ENCODE results near the gene AMZ1.

The AMZ1 gene

GRCh38 chr7:2761131-2761624 is 73.2 kb downstream of the AMZ1 start:
- no peak for TF ChIP-seq CTCF (IDR thresholded peaks at IDR 0.05; ENCODE audit: insufficient read depth, missing control alignments)
- FAIRE-seq: no peak
- no peak for DNase-seq (ENCODE audit: insufficient read length, low spot score)

GRCh38 chr7:2761801-2762497 is 73.9 kb downstream of the AMZ1 start:
- TF ChIP-seq CTCF (IDR thresholded peaks at IDR 0.05; ENCODE audit: insufficient read depth, missing control alignments): no peak
- FAIRE-seq (no peak), DNase-seq (ENCODE audit: insufficient read length, low spot score) (no peak)

DNA sequence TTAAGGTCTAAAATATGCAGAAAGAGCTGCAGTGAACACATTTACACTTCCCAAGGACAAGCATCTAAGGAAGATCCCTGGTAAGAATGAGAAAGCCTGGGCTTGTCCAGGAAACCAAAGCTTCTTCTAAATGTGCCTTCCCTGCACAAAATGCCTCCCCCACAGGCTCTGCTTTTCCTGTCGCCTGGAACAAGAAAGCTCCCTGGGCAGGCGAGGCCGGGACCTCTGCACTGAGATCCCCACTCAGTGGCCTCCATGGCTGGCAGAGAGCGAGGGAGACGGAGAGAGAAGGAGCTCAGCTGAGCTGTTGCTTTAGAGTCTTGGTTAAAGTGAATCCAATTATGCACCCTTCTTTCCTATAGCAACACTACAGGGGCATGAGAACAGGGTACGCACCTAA is 75.6 kb downstream of the AMZ1 start:
- no peak for TF ChIP-seq CTCF (IDR thresholded peaks at IDR 0.05; ENCODE audit: insufficient read depth, missing control alignments)
- DNase-seq (ENCODE audit: insufficient read length, low spot score) (no peak), FAIRE-seq (no peak)

- no peak for TF ChIP-seq CTCF (IDR thresholded peaks at IDR 0.05; ENCODE audit: insufficient read depth, missing control alignments)
- FAIRE-seq (no peak), DNase-seq (ENCODE audit: insufficient read length, low spot score) (no peak)
These were observed 76.6 kb downstream of the AMZ1 start for GRCh38 chr7:2764621-2765020.

Data from D721Med (cell line).